ENCODE measurements around the gene NGEF. TPM values are rescaled to one million over a fixed set of nuclear protein-coding genes. Genes with fewer than 3 reads are reported as not detected.

Gene NGEF
- total RNA-seq, 6 experiments from 2014 or later: 16.4 to 20.9 (median 20.2) TPM

DNA sequence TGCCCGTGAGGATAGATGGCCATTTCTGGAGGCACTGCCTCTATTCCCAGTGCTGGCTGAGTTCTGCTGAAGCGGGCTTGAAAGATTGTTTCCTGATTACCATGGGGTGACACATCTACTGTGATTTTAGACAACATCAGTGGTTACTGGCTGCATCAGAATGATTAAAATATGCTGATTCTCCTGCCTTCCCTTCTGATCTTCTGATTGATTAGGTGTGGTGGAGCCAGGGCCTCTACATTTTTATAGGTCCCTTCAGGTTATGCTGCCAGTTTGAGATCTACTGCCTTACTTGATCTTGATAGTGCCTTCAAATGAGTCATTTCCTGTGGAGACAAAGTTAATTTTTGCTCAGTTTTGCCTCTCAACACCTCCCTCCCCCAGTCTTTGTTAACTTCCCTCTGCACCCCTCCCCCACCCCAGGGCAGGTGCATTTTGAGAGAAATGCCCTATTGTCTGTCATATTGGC lies 174.6 kb downstream of the NGEF start:
- no peak overlapping the region for H3K27ac ChIP-seq
- H3K36me3 ChIP-seq: peaks cover 0 to 40% (median 20%) of the 10 kb centered on the region in 4 donors
- H3K27me3 ChIP-seq: no peaks in the 10 kb centered on the region
- intact Hi-C loops (cut with DNase I): no loop called here
- no peaks in the 10 kb centered on the region for H3K9me3 ChIP-seq
- WGBS (ENCODE audit: insufficient coverage, low coverage, low lambda C conversion rate, missing lambda C conversion rate): 48% methylated on average over 2 of the region's 2 CpGs
- TF ChIP-seq, protein P1, sequence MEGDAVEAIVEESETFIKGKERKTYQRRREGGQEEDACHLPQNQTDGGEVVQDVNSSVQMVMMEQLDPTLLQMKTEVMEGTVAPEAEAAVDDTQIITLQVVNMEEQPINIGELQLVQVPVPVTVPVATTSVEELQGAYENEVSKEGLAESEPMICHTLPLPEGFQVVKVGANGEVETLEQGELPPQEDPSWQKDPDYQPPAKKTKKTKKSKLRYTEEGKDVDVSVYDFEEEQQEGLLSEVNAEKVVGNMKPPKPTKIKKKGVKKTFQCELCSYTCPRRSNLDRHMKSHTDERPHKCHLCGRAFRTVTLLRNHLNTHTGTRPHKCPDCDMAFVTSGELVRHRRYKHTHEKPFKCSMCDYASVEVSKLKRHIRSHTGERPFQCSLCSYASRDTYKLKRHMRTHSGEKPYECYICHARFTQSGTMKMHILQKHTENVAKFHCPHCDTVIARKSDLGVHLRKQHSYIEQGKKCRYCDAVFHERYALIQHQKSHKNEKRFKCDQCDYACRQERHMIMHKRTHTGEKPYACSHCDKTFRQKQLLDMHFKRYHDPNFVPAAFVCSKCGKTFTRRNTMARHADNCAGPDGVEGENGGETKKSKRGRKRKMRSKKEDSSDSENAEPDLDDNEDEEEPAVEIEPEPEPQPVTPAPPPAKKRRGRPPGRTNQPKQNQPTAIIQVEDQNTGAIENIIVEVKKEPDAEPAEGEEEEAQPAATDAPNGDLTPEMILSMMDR (IDR thresholded peaks at IDR 0.05): no peak
- TF ChIP-seq POLR2A (IDR thresholded peaks at IDR 0.05): no peak
- no peak overlapping the region for H3K4me3 ChIP-seq
- peaks cover 0 to 8% (median 0%) of the 10 kb centered on the region in 4 donors for H3K4me1 ChIP-seq
- peak in 1 of 3 donors; percentile 34 for DNase-seq
- ATAC-seq: peak; percentile 35 to 81 (median 36)

GRCh38 chr2:232836934-232837333 lies 176.1 kb downstream of the NGEF start:
- ATAC-seq (no peak), DNase-seq (no peak)
- Histone ChIP-seq H3K27me3 (no peaks in the 10 kb centered on the region), H3K36me3 (peaks cover 0 to 51% (median 27%) of the 10 kb centered on the region in 4 donors), H3K9me3 (no peaks in the 10 kb centered on the region), H3K4me3 (no peak overlapping the region), H3K4me1 (peaks cover 0 to 8% (median 0%) of the 10 kb centered on the region in 4 donors), H3K27ac (no peak overlapping the region)
- WGBS (ENCODE audit: insufficient coverage, low coverage, low lambda C conversion rate, missing lambda C conversion rate): 100% methylated on average over 1 of the region's 4 CpGs
- intact Hi-C loops (cut with DNase I): no loop called here
- TF ChIP-seq, protein P1 (IDR thresholded peaks at IDR 0.05): no peak
- no peak for TF ChIP-seq POLR2A (IDR thresholded peaks at IDR 0.05)

DNA sequence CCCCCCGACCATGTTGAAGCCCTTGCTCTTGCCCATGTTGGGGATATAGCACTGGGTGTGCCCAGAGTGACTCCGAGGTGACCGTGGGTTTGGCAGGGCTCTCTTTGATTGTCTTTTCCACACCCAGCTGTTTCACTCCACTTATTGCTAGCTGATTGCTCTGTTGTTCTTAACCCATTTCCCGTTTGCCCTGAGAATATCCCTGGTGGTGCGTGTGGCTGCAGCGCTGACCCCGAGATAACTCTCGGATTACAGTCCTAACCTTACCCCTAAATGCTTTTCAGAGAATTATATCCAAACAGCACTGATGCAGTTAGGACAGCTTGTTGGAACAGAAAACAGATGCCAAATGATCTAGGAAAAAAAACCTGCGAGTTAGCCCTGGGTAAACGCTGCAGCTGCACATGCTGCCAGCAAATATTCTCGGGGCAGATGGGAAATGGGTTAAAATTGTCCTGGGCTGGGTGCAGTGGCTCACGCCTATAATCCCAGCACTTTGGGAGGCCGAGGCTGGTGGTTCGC lies 177.3 kb downstream of the NGEF start:
- WGBS (ENCODE audit: insufficient coverage, low coverage, low lambda C conversion rate, missing lambda C conversion rate): 74% methylated on average over 14 of the region's 14 CpGs
- Histone ChIP-seq H3K27ac (no peak overlapping the region), H3K4me1 (peaks cover 0 to 8% (median 0%) of the 10 kb centered on the region in 4 donors), H3K36me3 (peaks cover 0 to 51% (median 29%) of the 10 kb centered on the region in 4 donors), H3K4me3 (no peak overlapping the region), H3K9me3 (no peaks in the 10 kb centered on the region), H3K27me3 (no peaks in the 10 kb centered on the region)
- no peak for TF ChIP-seq POLR2A (IDR thresholded peaks at IDR 0.05)
- TF ChIP-seq, protein P1 (IDR thresholded peaks at IDR 0.05): no peak
- no peak for ATAC-seq
- intact Hi-C loops (cut with DNase I): no loop called here
- no peak for DNase-seq

- TF ChIP-seq, protein P1 (IDR thresholded peaks at IDR 0.05): no peak
- TF ChIP-seq POLR2A (IDR thresholded peaks at IDR 0.05): no peak
Observed at GRCh38 chr2:232833830-232834229, 179.2 kb downstream of the NGEF start.

More at GRCh38 chr2:232833830-232834229, 179.2 kb downstream of the NGEF start:
- Histone ChIP-seq H3K36me3 (peaks cover 0 to 54% (median 24%) of the 10 kb centered on the region in 4 donors), H3K9me3 (no peaks in the 10 kb centered on the region), H3K4me1 (peaks cover 0 to 7% (median 0%) of the 10 kb centered on the region in 4 donors), H3K27ac (no peak overlapping the region), H3K27me3 (no peaks in the 10 kb centered on the region), H3K4me3 (no peak overlapping the region)
- intact Hi-C loops (cut with DNase I): no loop called here
- WGBS (ENCODE audit: insufficient coverage, low coverage, low lambda C conversion rate, missing lambda C conversion rate): 83% methylated on average over 1 of the region's 1 CpG
- DNase-seq: no peak
- ATAC-seq: no peak
